ENCODE results near the gene PAX7. TPM values are rescaled to one million over a fixed set of nuclear protein-coding genes. Genes with fewer than 3 reads are reported as not detected.

PAX7 gene
- total RNA-seq, 1 experiment from 2014 or later: 0.15 TPM

GRCh38 chr1:18651713-18652112 lies 21.1 kb downstream of the PAX7 start:
- H3K18ac ChIP-seq (ENCODE audit: insufficient read length, low read depth, low read length): no peak overlapping the region
- H2BK5ac ChIP-seq (ENCODE audit: insufficient read length, low read length): no peak overlapping the region
- H3K79me1 ChIP-seq (ENCODE audit: insufficient read depth, low read depth, low read length, poor library complexity, severe bottlenecking): no peaks in the 10 kb centered on the region
- H3K4me1 ChIP-seq (ENCODE audit: insufficient read depth, low read length): peaks cover 27% of the 10 kb centered on the region; the same call in 1 of the 2 replicates
- no peaks in the 10 kb centered on the region; a peak in 1 of 7 replicates for H3K36me3 Mint-ChIP-seq (ENCODE audit: insufficient read depth in 1 of 3, low read depth in 3 of 3)
- no peak overlapping the region for H3K4ac ChIP-seq (ENCODE audit: low read depth, low read length)
- H4K20me1 ChIP-seq (ENCODE audit: control insufficient read depth, insufficient read depth, insufficient read length): peaks cover 3% of the 10 kb centered on the region
- no peak overlapping the region for H4K5ac ChIP-seq (ENCODE audit: insufficient read length, low read depth, low read length)
- no peak overlapping the region for H3K9ac ChIP-seq (ENCODE audit: extremely low read depth, insufficient read length, low read length)
- no peak overlapping the region for H3K27ac ChIP-seq (ENCODE audit: insufficient read length, low read depth, low read length)
- H2BK15ac ChIP-seq (ENCODE audit: low read depth, low read length): no peak overlapping the region
- peaks cover 53% of the 10 kb centered on the region for H3K27me3 ChIP-seq (ENCODE audit: insufficient read depth, low read length)
- no peak overlapping the region; a peak in 2 of 7 replicates for H3K27ac Mint-ChIP-seq
- peaks cover 99% of the 10 kb centered on the region for H3K27me3 Mint-ChIP-seq (ENCODE audit: low read depth)
- peak overlapping the region in 1 of 2 experiments; percentile 55; a peak in 1 of 5 replicates for H3K4me3 Mint-ChIP-seq
- H2BK20ac ChIP-seq (ENCODE audit: low read depth, low read length, poor library complexity, severe bottlenecking): no peak overlapping the region
- no peak overlapping the region for H3K56ac ChIP-seq (ENCODE audit: insufficient read length, low read depth, low read length)
- peak; percentile 88 for DNase-seq
- no peaks in the 10 kb centered on the region for H3K9me3 ChIP-seq (ENCODE audit: control insufficient read depth, low read depth, low read length)
- no peak overlapping the region for H2AFZ ChIP-seq (ENCODE audit: low read length)
- no peaks in the 10 kb centered on the region for H3K23me2 ChIP-seq (ENCODE audit: insufficient read length, low read depth, low read length, poor library complexity, severe bottlenecking)
- no peak overlapping the region for H2AK5ac ChIP-seq (ENCODE audit: insufficient read length, low read length)
- H2BK120ac ChIP-seq (ENCODE audit: low read depth, low read length, poor library complexity, severe bottlenecking): no peak overlapping the region
- no peak for TF ChIP-seq CTCF (conservative IDR thresholded peaks at IDR 0.05)
- no peaks in the 10 kb centered on the region for H3K79me2 ChIP-seq (ENCODE audit: insufficient read depth, low read length)
- H3K4me1 Mint-ChIP-seq: peaks cover 58 to 81% of the 10 kb centered on the region in 2 experiments
- peaks cover 0 to 14% of the 10 kb centered on the region in 2 experiments; a peak in 3 of 5 replicates for H3K9me3 Mint-ChIP-seq
- no peak overlapping the region for H3T11ph ChIP-seq (ENCODE audit: low read length)
- H2BK12ac ChIP-seq (ENCODE audit: insufficient read length, low read depth, low read length): no peak overlapping the region
- H3K23ac ChIP-seq (ENCODE audit: insufficient read length, low read depth, low read length): no peak overlapping the region
- H4K91ac ChIP-seq (ENCODE audit: insufficient read length, low read depth, low read length): no peak overlapping the region
- no peak overlapping the region for H4K8ac ChIP-seq (replicated peaks; ENCODE audit: insufficient read length, low read depth, low read length)
- H3K4me2 ChIP-seq (ENCODE audit: insufficient read depth, insufficient read length, low read length): no peak overlapping the region
- no peak overlapping the region for H3K14ac ChIP-seq (ENCODE audit: insufficient read depth, low read length)
- no CpG with 5 or more reads among the region's 8 CpGs for WGBS (ENCODE audit: extremely low coverage, insufficient read length, low lambda C conversion rate)

Measured in H9 (cell line).